OCI-LY7 (cell line): Measurements from ENCODE around the gene SDF4. TPM values are rescaled to one million over a fixed set of nuclear protein-coding genes. Genes with fewer than 3 reads are reported as not detected.

ENCODE experiments used
- Bru-seq: library from RNA; stranded (reverse); fragments of 400-500 nt; gene quantifications from one replicate; lab custom pipeline; 2021; lab: Mats Ljungman, UMichigan
- BruChase-seq, 2 experiments: library from RNA; stranded (reverse); fragments of 400-500 nt; gene quantifications; one replicate each; lab custom pipeline; 2021; lab: Mats Ljungman, UMichigan
- BruUV-seq: library from RNA; stranded (reverse); fragments of 400-500 nt; replicated peaks from 2 replicates; lab custom pipeline; 2021; lab: Mats Ljungman, UMichigan
- CTCF ChIA-PET: fragments of 300-600 bp; sonication (Branson Sonifier 250); formaldehyde crosslinking; loops from one replicate; lab custom pipeline; 2022; ENCODE audit warnings: antibody characterized with exemption; ENCODE audit not compliant: unreplicated experiment; lab: Charles Lee
- POLR2A ChIA-PET: fragments of 300-600 bp; sonication (Branson Sonifier 250); formaldehyde crosslinking; loops from one replicate; lab custom pipeline; 2022; ENCODE audit warnings: antibody characterized with exemption; lab: Charles Lee
- DNase-seq: peaks from one replicate; pipeline ENCODE4 v3.0.0-alpha.2; 2015; ENCODE audit warnings: low spot score
- H2AFZ ChIP-seq: fragments of 200-600 bp; sonication (generic), shearing (Covaris generic); 2 replicates; pipeline ENCODE4 v1.6.1; 2014; ENCODE audit warnings: mild to moderate bottlenecking, antibody characterized with exemption, low read length, moderate library complexity
- H3K27ac ChIP-seq: fragments of 200-600 bp; sonication (generic); 2 replicates; pipeline ENCODE4 v1.5.1; 2014; ENCODE audit warnings: mixed run types, low read depth, mild to moderate bottlenecking, moderate library complexity, low read length, inconsistent platforms; ENCODE audit not compliant: poor library complexity, severe bottlenecking
- H3K36me3 ChIP-seq: fragments of 200-600 bp; sonication (generic); 2 replicates; pipeline ENCODE4 v1.6.1; 2014; ENCODE audit warnings: mild to moderate bottlenecking, antibody characterized with exemption, low read length, moderate library complexity, mixed read lengths; ENCODE audit not compliant: insufficient read depth
- H3K4me1 ChIP-seq: fragments of 200-600 bp; sonication (generic); 2 replicates; pipeline ENCODE4 v1.5.1; 2014; ENCODE audit warnings: mild to moderate bottlenecking, low read length; ENCODE audit not compliant: insufficient read depth, poor library complexity, severe bottlenecking
- H3K4me2 ChIP-seq: fragments of 200-600 bp; sonication (generic); 2 replicates; pipeline ENCODE4 v1.6.1; 2014; ENCODE audit warnings: mild to moderate bottlenecking, low read length
- H3K4me3 ChIP-seq: fragments of 200-600 bp; sonication (generic); 2 replicates; pipeline ENCODE4 v1.5.1; 2014; ENCODE audit warnings: mild to moderate bottlenecking, low read depth, low read length; ENCODE audit not compliant: poor library complexity, severe bottlenecking
- H3K79me2 ChIP-seq: fragments of 200-600 bp; sonication (generic); 2 replicates; pipeline ENCODE4 v1.6.1; 2016; ENCODE audit warnings: low read depth, mild to moderate bottlenecking, low read length, moderate library complexity, mixed read lengths; ENCODE audit not compliant: insufficient read depth
- H3K9me2 ChIP-seq: fragments of 200-600 bp; sonication (generic); 2 replicates; pipeline ENCODE4 v1.6.1; 2016; ENCODE audit warnings: mild to moderate bottlenecking, low read length, mixed read lengths; ENCODE audit not compliant: insufficient read depth
- H3K9me3 ChIP-seq: fragments of 200-600 bp; sonication (generic); 2 replicates; pipeline ENCODE4 v1.6.1; 2014; ENCODE audit warnings: mild to moderate bottlenecking, mixed run types, low read length, mixed read lengths
- H4K20me1 ChIP-seq: fragments of 200-600 bp; sonication (generic); 2 replicates; pipeline ENCODE4 v1.6.1; 2014; ENCODE audit warnings: mild to moderate bottlenecking, antibody characterized with exemption, low read length, moderate library complexity, mixed read lengths; ENCODE audit not compliant: insufficient read depth
- EZH2phosphoT487 ChIP-seq: fragments of 200-600 bp; sonication (generic); IDR thresholded peaks from 2 replicates; pipeline ENCODE4 v1.6.1; 2018; ENCODE audit warnings: low read depth, borderline replicate concordance, mild to moderate bottlenecking, mixed run types, antibody characterized with exemption, low read length, moderate library complexity, mixed read lengths
- intact Hi-C: fragments of 100-400 bp; cut with micrococcal nuclease; formaldehyde crosslinking; loops from one replicate; pipeline ENCODE4 v1.10.0; 2022; ENCODE audit not compliant: unreplicated experiment
- long read RNA-seq: library from polyadenylated mRNA; stranded (forward); transcript quantifications from one replicate; pipeline ENCODE4 v2.0.0, GENCODE V29; 2022
- total RNA-seq, 2 experiments: library from RNA; depleted of rRNA in 1 of 2; stranded (reverse); fragments of >200 nt in 1 of 2; shearing (Covaris generic) in 1 of 2; gene quantifications; 2 replicates each; pipeline ENCODE4 v1.2.3, GENCODE V29; 2014 to 2022
- TF ChIP-seq, protein P1 (sequence below): fragments of 200-600 bp; sonication (generic); conservative IDR thresholded peaks from 2 replicates; pipeline ENCODE4 v1.5.1; 2014; ENCODE audit warnings: mild to moderate bottlenecking, antibody characterized with exemption, low read length, moderate library complexity, mixed read lengths

Gene SDF4, protein sequence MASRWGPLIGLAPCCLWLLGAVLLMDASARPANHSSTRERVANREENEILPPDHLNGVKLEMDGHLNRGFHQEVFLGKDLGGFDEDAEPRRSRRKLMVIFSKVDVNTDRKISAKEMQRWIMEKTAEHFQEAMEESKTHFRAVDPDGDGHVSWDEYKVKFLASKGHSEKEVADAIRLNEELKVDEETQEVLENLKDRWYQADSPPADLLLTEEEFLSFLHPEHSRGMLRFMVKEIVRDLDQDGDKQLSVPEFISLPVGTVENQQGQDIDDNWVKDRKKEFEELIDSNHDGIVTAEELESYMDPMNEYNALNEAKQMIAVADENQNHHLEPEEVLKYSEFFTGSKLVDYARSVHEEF
- 44.2 and 47.7 TPM in 2 replicates for total RNA-seq (2014; rRNA removed; shearing (Covaris generic))
- total RNA-seq (2022): 82.8 and 85.7 TPM in 2 replicates
- Bru-seq, nascent RNA: percentile 60 among the genes with signal in this experiment
- percentile 71 among the genes with signal in this experiment for BruChase-seq, experiment 1, labeled RNA remaining after a 6-hour chase
- percentile 72 among the genes with signal in this experiment for BruChase-seq, experiment 2, labeled RNA remaining after a 2-hour chase
- long read RNA-seq, transcript SDF4-202 (7 exons, 1,956 nt): major isoform, 77 of 139 reads
- long read RNA-seq, partial matches to known transcripts: 35 of 139 reads
- long read RNA-seq, other reads (novel, unspliced or antisense): 22 of 139 reads

DNA sequence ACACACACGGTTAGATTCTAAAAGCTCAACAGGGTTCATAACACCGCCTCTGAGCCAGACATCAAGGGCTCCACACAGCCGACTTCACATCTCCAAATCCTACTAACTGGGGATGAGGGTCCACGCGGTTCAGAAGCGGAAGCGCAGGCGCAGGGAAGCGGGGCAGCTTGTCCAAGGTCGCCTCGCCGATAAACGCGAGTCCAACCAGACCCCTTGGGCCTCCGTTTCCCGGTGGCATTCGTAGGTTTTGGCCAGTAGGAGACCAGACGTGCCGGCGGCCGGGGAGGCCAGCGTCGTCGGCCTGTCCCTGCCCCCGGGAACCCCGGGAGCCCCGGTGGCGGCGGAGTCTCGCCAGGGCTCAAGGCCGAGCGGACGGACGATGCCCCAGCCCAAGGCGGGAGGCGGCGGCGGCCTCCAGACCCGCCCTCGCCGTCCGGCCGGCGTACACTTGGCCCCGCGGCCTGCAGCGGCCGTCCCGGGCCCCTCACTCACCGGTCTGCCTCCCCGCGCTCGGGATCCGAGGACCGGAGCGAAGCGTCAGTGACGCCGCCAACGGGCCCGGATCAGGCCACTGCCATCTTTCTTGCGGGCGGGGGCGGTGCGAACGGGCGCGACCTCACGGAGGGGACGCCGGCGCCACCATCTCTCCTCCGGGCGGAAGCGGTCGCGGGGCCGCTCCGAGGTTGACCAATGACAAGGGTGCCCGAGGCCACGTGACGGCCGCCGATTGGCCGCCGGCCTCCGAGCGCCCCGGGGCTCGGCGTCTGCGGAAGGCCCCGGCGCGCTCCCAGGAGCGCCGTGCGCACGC, at the start of gene SDF4:
SDF4 (minus strand) TSS at position 602 of the 808 bp plus-strand sequence. CDS start 3,229 bp downstream, outside the sequence.
- TF ChIP-seq, protein P1, sequence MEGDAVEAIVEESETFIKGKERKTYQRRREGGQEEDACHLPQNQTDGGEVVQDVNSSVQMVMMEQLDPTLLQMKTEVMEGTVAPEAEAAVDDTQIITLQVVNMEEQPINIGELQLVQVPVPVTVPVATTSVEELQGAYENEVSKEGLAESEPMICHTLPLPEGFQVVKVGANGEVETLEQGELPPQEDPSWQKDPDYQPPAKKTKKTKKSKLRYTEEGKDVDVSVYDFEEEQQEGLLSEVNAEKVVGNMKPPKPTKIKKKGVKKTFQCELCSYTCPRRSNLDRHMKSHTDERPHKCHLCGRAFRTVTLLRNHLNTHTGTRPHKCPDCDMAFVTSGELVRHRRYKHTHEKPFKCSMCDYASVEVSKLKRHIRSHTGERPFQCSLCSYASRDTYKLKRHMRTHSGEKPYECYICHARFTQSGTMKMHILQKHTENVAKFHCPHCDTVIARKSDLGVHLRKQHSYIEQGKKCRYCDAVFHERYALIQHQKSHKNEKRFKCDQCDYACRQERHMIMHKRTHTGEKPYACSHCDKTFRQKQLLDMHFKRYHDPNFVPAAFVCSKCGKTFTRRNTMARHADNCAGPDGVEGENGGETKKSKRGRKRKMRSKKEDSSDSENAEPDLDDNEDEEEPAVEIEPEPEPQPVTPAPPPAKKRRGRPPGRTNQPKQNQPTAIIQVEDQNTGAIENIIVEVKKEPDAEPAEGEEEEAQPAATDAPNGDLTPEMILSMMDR: no peak
- TF ChIP-seq EZH2phosphoT487: no peak
- no peaks in the 10 kb centered on the region for H3K9me3 ChIP-seq
- peak within 1 kb of the TSS; percentile 43 for H3K27ac ChIP-seq
- no TSS peak for BruUV-seq
- POLR2A ChIA-PET: interaction anchor here (0.5 to 1.0 kb wide), 3 partner anchors 92 to 247 kb away, joined by 3 to 8 read pairs (median 4); no protein-coding TSS in a partner anchor
- peak within 1 kb of the TSS; percentile 99 for H3K4me2 ChIP-seq
- no peaks in the 10 kb centered on the region for H4K20me1 ChIP-seq
- H3K79me2 ChIP-seq: peaks cover 54% of the 10 kb centered on the region
- H3K4me1 ChIP-seq: peaks cover 28% of the 10 kb centered on the region
- peak; percentile 97 for DNase-seq
- CTCF ChIA-PET: no interaction called here
- intact Hi-C loops: loop anchor here (1.0 to 10.0 kb wide), 3 partner anchors 76 to 197 kb away; partner anchors contain the start of genes ACAP3, C1orf159 and PUSL1
- peaks cover 34% of the 10 kb centered on the region for H3K36me3 ChIP-seq
- H3K9me2 ChIP-seq: no peaks in the 10 kb centered on the region
- peak within 1 kb of the TSS; percentile 78 for H3K4me3 ChIP-seq
- peak within 1 kb of the TSS; percentile 69 for H2AFZ ChIP-seq

DNA sequence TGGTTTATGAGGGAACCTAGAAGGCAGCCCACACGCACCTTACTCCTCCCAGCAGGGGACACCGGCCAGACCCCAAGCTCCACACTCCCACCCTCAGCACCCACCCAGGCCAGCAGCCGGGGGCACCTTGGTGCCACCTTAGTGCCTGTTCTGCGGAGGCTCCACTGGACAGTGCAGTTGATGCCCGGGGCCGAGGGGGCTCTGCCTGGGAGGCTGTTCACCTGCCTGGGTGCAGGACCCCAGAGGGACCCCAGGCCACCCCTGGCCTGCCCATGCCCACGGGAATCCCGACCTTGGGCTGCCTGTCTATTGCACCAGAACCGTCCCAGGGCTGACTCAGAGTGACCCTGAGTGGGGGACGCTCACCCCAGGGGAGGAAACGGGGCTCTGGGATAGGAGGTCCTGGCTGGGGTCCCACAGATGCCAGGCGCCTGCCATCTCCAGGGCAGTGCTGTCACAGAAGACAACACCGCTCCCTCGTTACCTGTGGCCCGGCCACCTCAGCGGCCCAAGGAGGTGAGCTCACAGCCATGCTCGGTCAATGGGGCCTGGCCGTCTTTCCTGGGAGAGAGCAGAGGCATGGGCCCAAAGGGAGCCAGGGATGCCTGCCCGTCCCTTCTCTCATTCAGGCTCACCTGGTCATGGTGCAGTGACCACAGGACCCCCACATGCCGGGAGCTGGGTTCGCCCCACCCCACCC, 49.1 kb upstream of the SDF4 start:
- Histone ChIP-seq H3K36me3 (no peaks in the 10 kb centered on the region), H2AFZ (no peak overlapping the region), H3K9me3 (no peaks in the 10 kb centered on the region), H3K4me1 (no peaks in the 10 kb centered on the region), H3K9me2 (no peaks in the 10 kb centered on the region), H4K20me1 (no peaks in the 10 kb centered on the region), H3K27ac (no peak overlapping the region), H3K4me2 (no peak overlapping the region), H3K79me2 (no peaks in the 10 kb centered on the region), H3K4me3 (no peak overlapping the region)
- intact Hi-C loops: no loop called here
- ChIA-PET CTCF (no interaction called here), POLR2A (no interaction called here)
- no peak for DNase-seq
- TF ChIP-seq, protein P1: no peak
- TF ChIP-seq EZH2phosphoT487: no peak
- BruUV-seq: no TSS peak
